Astrocyte (in vitro differentiated cells and primary cell): ENCODE measurements around the gene NT5C.

Source experiments
- CTCF ChIP-seq: IDR thresholded peaks from 2 replicates; pipeline ENCODE4 v1.5.1; 2011; ENCODE audit warnings: low read depth, mild to moderate bottlenecking, inconsistent platforms, low read length, moderate library complexity; ENCODE audit not compliant: insufficient read depth
- EZH2 ChIP-seq: IDR thresholded peaks from 2 replicates; pipeline ENCODE4 v1.6.1; 2012; ENCODE audit warnings: mild to moderate bottlenecking, low read length, inconsistent platforms; ENCODE audit not compliant: insufficient read depth

GRCh38 chr17:75154195-75155106 lies 22.9 kb upstream of the NT5C start, which contains the start of gene JPT1:
- no peak for TF ChIP-seq CTCF
- TF ChIP-seq EZH2 = no peak
